Mesenchymal stem cell (in vitro differentiated cells and primary cell): ENCODE results near the gene LARGE1.

Experiments used
- DNase-seq: peaks from one replicate; pipeline ENCODE4 v3.0.0-alpha.2; 2013
- H2AFZ ChIP-seq: one replicate; pipeline ENCODE4 v1.6.1; 2013; ENCODE audit warnings: low read depth, mild to moderate bottlenecking, control low read depth, inconsistent platforms, low read length, moderate library complexity
- H2AK5ac ChIP-seq: 2 replicates; pipeline ENCODE4 v1.6.1; 2013; ENCODE audit warnings: low read length, moderate library complexity, mild to moderate bottlenecking, inconsistent platforms; ENCODE audit not compliant: severe bottlenecking
- H2BK120ac ChIP-seq: one replicate; pipeline ENCODE4 v1.6.1; 2013; ENCODE audit warnings: low read depth, mild to moderate bottlenecking, inconsistent platforms, low read length, moderate library complexity
- H2BK12ac ChIP-seq, 2 experiments: one replicate each; pipeline ENCODE4 v1.6.1; 2013; ENCODE audit warnings: inconsistent platforms in 2 of 2, low read length in 2 of 2, mild to moderate bottlenecking in 2 of 2, moderate library complexity in 2 of 2, control low read depth in 1 of 2
- H2BK15ac ChIP-seq: one replicate; pipeline ENCODE4 v1.6.1; 2013; ENCODE audit warnings: mild to moderate bottlenecking, low read depth, inconsistent platforms; ENCODE audit not compliant: poor library complexity, severe bottlenecking
- H2BK5ac ChIP-seq: 2 replicates; pipeline ENCODE4 v1.6.1; 2013; ENCODE audit warnings: low read depth, mild to moderate bottlenecking, low read length, control low read depth, inconsistent platforms; ENCODE audit not compliant: poor library complexity, severe bottlenecking
- H3K14ac ChIP-seq, 2 experiments: one replicate each; pipeline ENCODE4 v1.6.1; 2013; ENCODE audit warnings: inconsistent platforms in 2 of 2, low read length in 2 of 2, control low read depth in 1 of 2, mild to moderate bottlenecking in 1 of 2, moderate library complexity in 1 of 2
- H3K18ac ChIP-seq, 2 experiments: one replicate each; pipeline ENCODE4 v1.6.1; 2013; ENCODE audit warnings: inconsistent platforms in 2 of 2, low read length in 2 of 2, control low read depth in 1 of 2, low read depth in 1 of 2, mild to moderate bottlenecking in 1 of 2
- H3K23ac ChIP-seq, 2 experiments: one replicate each; pipeline ENCODE4 v1.6.1; 2013; ENCODE audit warnings: inconsistent platforms in 2 of 2, low read length in 2 of 2, mild to moderate bottlenecking in 2 of 2, moderate library complexity in 2 of 2, control low read depth in 1 of 2
- H3K27ac ChIP-seq: 2 replicates; pipeline ENCODE4 v1.5.1; 2013; ENCODE audit warnings: mild to moderate bottlenecking, moderate library complexity, low read length, control low read depth, inconsistent platforms; ENCODE audit not compliant: poor library complexity, severe bottlenecking
- H3K27me3 ChIP-seq, 2 experiments: 2 replicates each; pipeline versions ENCODE4 v1.6.1 to v1.7.0; 2013; ENCODE audit warnings: low read length in 2 of 2, mild to moderate bottlenecking in 2 of 2, moderate library complexity in 2 of 2, control low read depth in 1 of 2, inconsistent platforms in 1 of 2; ENCODE audit not compliant: control insufficient read depth in 1 of 2, insufficient read depth in 1 of 2
- H3K36me3 ChIP-seq, 2 experiments: 2 replicates each; pipeline versions ENCODE4 v1.6.1 to v1.7.0; 2013; ENCODE audit warnings: low read length in 2 of 2, control low read depth in 1 of 2, inconsistent platforms in 1 of 2, low read depth in 1 of 2, mild to moderate bottlenecking in 1 of 2; ENCODE audit not compliant: insufficient read depth in 2 of 2, control insufficient read depth in 1 of 2
- H3K4ac ChIP-seq, 2 experiments: one replicate each; pipeline ENCODE4 v1.6.1; 2013; ENCODE audit warnings: inconsistent platforms in 2 of 2, low read length in 2 of 2, mild to moderate bottlenecking in 2 of 2, moderate library complexity in 2 of 2, control low read depth in 1 of 2, low read depth in 1 of 2
- H3K4me1 ChIP-seq: 2 replicates; pipeline ENCODE4 v1.6.1; 2013; ENCODE audit warnings: low read depth, low read length, control low read depth; ENCODE audit not compliant: control insufficient read depth, insufficient read depth
- H3K4me2 ChIP-seq: 2 replicates; pipeline ENCODE4 v1.6.1; 2013; ENCODE audit warnings: low read length, mild to moderate bottlenecking, inconsistent platforms; ENCODE audit not compliant: poor library complexity, severe bottlenecking
- H3K4me3 ChIP-seq, 2 experiments: 2 replicates each; pipeline versions ENCODE4 v1.5.1 to v1.7.0; 2013; ENCODE audit warnings: low read length in 2 of 2, mild to moderate bottlenecking in 2 of 2, control low read depth in 1 of 2, low read depth in 1 of 2; ENCODE audit not compliant: insufficient read depth in 1 of 2
- H3K79me1 ChIP-seq: replicated peaks from 2 replicates; pipeline ENCODE4 v1.6.1; 2013; ENCODE audit warnings: mild to moderate bottlenecking, control low read depth, low read length, inconsistent platforms; ENCODE audit not compliant: poor library complexity, severe bottlenecking
- H3K9ac ChIP-seq: 2 replicates; pipeline ENCODE4 v1.7.0; 2013; ENCODE audit warnings: mild to moderate bottlenecking, low read length, moderate library complexity
- H3K9me3 ChIP-seq: 2 replicates; pipeline ENCODE4 v1.7.0; 2013; ENCODE audit warnings: mild to moderate bottlenecking, low read length; ENCODE audit not compliant: control insufficient read depth
- H4K8ac ChIP-seq: one replicate; pipeline ENCODE4 v1.6.1; 2013; ENCODE audit warnings: inconsistent platforms, mild to moderate bottlenecking, low read length, moderate library complexity
- H4K91ac ChIP-seq: one replicate; pipeline ENCODE4 v1.6.1; 2013; ENCODE audit warnings: mild to moderate bottlenecking, low read length, inconsistent platforms
- WGBS: methylation state at CpG from one replicate; pipeline ENCODE4 v1.1.7; 2013; ENCODE audit warnings: mixed read lengths; 5-methylcytosine and 5-hydroxymethylcytosine counted together

LARGE1 gene

GRCh38 chr22:33793475-33793874 is 126.8 kb downstream of the LARGE1 start:
- H2BK5ac ChIP-seq: no peak overlapping the region
- peak overlapping the region; percentile 67 for H3K9ac ChIP-seq
- DNase-seq: no peak
- H3K23ac ChIP-seq: no peak overlapping the region
- no peaks in the 10 kb centered on the region for H3K4me1 ChIP-seq
- H3K14ac ChIP-seq: peak overlapping the region in 1 of 2 experiments; percentile 36
- no peaks in the 10 kb centered on the region for H3K27me3 ChIP-seq
- no peak overlapping the region for H3K4ac ChIP-seq
- no peak overlapping the region for H2AK5ac ChIP-seq
- no peak overlapping the region for H4K8ac ChIP-seq
- H3K18ac ChIP-seq: peak overlapping the region in 1 of 2 experiments; percentile 21
- H4K91ac ChIP-seq: no peak overlapping the region
- no peak overlapping the region for H2BK120ac ChIP-seq
- no peak overlapping the region for H3K27ac ChIP-seq
- peaks cover 2% of the 10 kb centered on the region for H3K9me3 ChIP-seq
- H3K36me3 ChIP-seq: no peaks in the 10 kb centered on the region
- no peak overlapping the region for H3K4me2 ChIP-seq
- peak overlapping the region in 1 of 2 experiments; percentile 45 for H3K4me3 ChIP-seq
- 73% methylated on average over 3 of the region's 3 CpGs for WGBS
- no peak overlapping the region for H2BK15ac ChIP-seq
- peaks cover 7% of the 10 kb centered on the region for H3K79me1 ChIP-seq
- H2BK12ac ChIP-seq: no peak overlapping the region
- H2AFZ ChIP-seq: no peak overlapping the region

DNA sequence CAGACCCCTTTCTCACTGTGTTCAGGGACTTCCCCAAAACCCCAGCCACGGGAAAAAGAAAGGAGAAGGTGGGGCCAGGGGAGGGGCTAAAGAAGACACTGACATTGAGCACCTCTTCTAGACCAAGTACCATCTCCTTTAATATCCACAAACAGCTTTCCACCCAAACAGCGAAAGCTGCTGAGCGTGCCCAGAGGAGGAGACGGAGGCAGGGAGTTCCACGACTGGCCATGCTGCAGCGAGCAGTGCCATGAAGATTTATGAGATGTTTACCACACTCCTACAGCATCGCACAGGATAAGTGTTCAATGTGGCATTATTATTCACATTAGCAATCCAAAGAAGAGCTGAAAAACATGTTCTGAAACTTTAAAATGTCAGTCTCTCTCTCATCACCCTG is 127.4 kb downstream of the LARGE1 start:
- Histone ChIP-seq H2BK12ac (no peak overlapping the region), H4K8ac (no peak overlapping the region), H2BK5ac (no peak overlapping the region), H3K9me3 (peaks cover 9% of the 10 kb centered on the region), H2BK120ac (no peak overlapping the region), H2BK15ac (no peak overlapping the region), H2AK5ac (no peak overlapping the region), H4K91ac (no peak overlapping the region), H3K4me2 (no peak overlapping the region), H2AFZ (no peak overlapping the region), H3K4ac (no peak overlapping the region), H3K9ac (peak overlapping the region; percentile 67), H3K4me3 (peak overlapping the region in 1 of 2 experiments; percentile 45), H3K14ac (no peak overlapping the region), H3K27ac (no peak overlapping the region), H3K36me3 (no peaks in the 10 kb centered on the region), H3K27me3 (no peaks in the 10 kb centered on the region), H3K4me1 (no peaks in the 10 kb centered on the region), H3K23ac (no peak overlapping the region), H3K79me1 (peaks cover 7% of the 10 kb centered on the region), H3K18ac (peak overlapping the region in 1 of 2 experiments; percentile 62)
- peak; percentile 55 for DNase-seq
- WGBS: 14% methylated on average over 7 of the region's 7 CpGs

GRCh38 chr22:33789690-33790253 is 130.5 kb downstream of the LARGE1 start:
- H2BK15ac ChIP-seq: no peak overlapping the region
- no peak overlapping the region for H3K27ac ChIP-seq
- H4K91ac ChIP-seq: no peak overlapping the region
- no peaks in the 10 kb centered on the region for H3K36me3 ChIP-seq
- no peak overlapping the region for H4K8ac ChIP-seq
- no peaks in the 10 kb centered on the region for H3K4me1 ChIP-seq
- H2AFZ ChIP-seq: no peak overlapping the region
- no peak overlapping the region for H3K18ac ChIP-seq
- H3K14ac ChIP-seq: no peak overlapping the region
- no peaks in the 10 kb centered on the region for H3K27me3 ChIP-seq
- H3K79me1 ChIP-seq: peaks cover 6% of the 10 kb centered on the region
- H3K4me3 ChIP-seq: no peak overlapping the region
- H3K4me2 ChIP-seq: no peak overlapping the region
- WGBS: 100% methylated on average over 2 of the region's 4 CpGs
- no peak for DNase-seq
- no peak overlapping the region for H3K4ac ChIP-seq
- no peak overlapping the region for H3K23ac ChIP-seq
- no peak overlapping the region for H2AK5ac ChIP-seq
- no peak overlapping the region for H2BK5ac ChIP-seq
- peaks cover 10% of the 10 kb centered on the region for H3K9me3 ChIP-seq
- no peak overlapping the region for H2BK12ac ChIP-seq
- H3K9ac ChIP-seq: no peak overlapping the region
- H2BK120ac ChIP-seq: no peak overlapping the region

- no peak overlapping the region for H3K27ac ChIP-seq
- no peak overlapping the region for H2BK120ac ChIP-seq
- H3K4me1 ChIP-seq: no peaks in the 10 kb centered on the region
- peaks cover 6% of the 10 kb centered on the region for H3K79me1 ChIP-seq
- no peak overlapping the region for H2BK5ac ChIP-seq
- DNase-seq: no peak
- no peak overlapping the region for H3K23ac ChIP-seq
- no peak overlapping the region for H3K9ac ChIP-seq
- no peak overlapping the region for H3K14ac ChIP-seq
- no peak overlapping the region for H2AFZ ChIP-seq
- H2AK5ac ChIP-seq: no peak overlapping the region
- H4K91ac ChIP-seq: no peak overlapping the region
- 84% methylated on average over 3 of the region's 3 CpGs for WGBS
- H3K36me3 ChIP-seq: no peaks in the 10 kb centered on the region
- no peak overlapping the region for H3K4me2 ChIP-seq
- H3K18ac ChIP-seq: no peak overlapping the region
- no peaks in the 10 kb centered on the region for H3K27me3 ChIP-seq
- no peak overlapping the region for H3K4me3 ChIP-seq
- H2BK12ac ChIP-seq: no peak overlapping the region
- H2BK15ac ChIP-seq: no peak overlapping the region
- H4K8ac ChIP-seq: no peak overlapping the region
- H3K4ac ChIP-seq: no peak overlapping the region
- peaks cover 10% of the 10 kb centered on the region for H3K9me3 ChIP-seq
Observed at GRCh38 chr22:33788927-33789326, 131.3 kb downstream of the LARGE1 start.
